ENCODE results near the gene HIP1R.
A peak's percentile ranks its signal among the peaks of the same experiment; 100 is the strongest.
"Not testable (repeated sequence)": the region's sequence is repeated elsewhere in the genome, so short reads cannot be mapped to it uniquely, and the experiment has no call there.

HIP1R gene

GRCh38 chr12:122875590-122876220 lies 40.4 kb downstream of the HIP1R start:
- TF ChIP-seq PPARA (CRISPR knock-in tag; IDR thresholded peaks at IDR 0.05; ENCODE audit: borderline replicate concordance) (no peak), ZFP3 (CRISPR knock-in tag; IDR thresholded peaks at IDR 0.05) (no peak), PATZ1 (CRISPR knock-in tag; IDR thresholded peaks at IDR 0.05; ENCODE audit: borderline replicate concordance) (no peak), ZNF565 (CRISPR knock-in tag; conservative IDR thresholded peaks at IDR 0.05; ENCODE audit: low read depth) (no peak), ZC3H10 (CRISPR knock-in tag; IDR thresholded peaks at IDR 0.05) (no peak), BACH2 (CRISPR knock-in tag; IDR thresholded peaks at IDR 0.05; ENCODE audit: borderline replicate concordance) (no peak), CSDC2 (CRISPR knock-in tag; IDR thresholded peaks at IDR 0.05) (no peak), POU6F1 (CRISPR knock-in tag; IDR thresholded peaks at IDR 0.05; ENCODE audit: borderline replicate concordance, low read depth) (no peak), ISL1 (CRISPR knock-in tag; IDR thresholded peaks at IDR 0.05) (no peak), CREB5 (CRISPR knock-in tag; IDR thresholded peaks at IDR 0.05; ENCODE audit: low read depth) (no peak), ARNTL (CRISPR knock-in tag; IDR thresholded peaks at IDR 0.05; ENCODE audit: borderline replicate concordance, low read depth) (no peak)
- ATAC-seq, result peak; percentile 57

GRCh38 chr12:122876281-122876680 lies 41.0 kb downstream of the HIP1R start:
- not testable (repeated sequence) for ATAC-seq

- TF ChIP-seq ISL1 (CRISPR knock-in tag; IDR thresholded peaks at IDR 0.05), result no peak
- no peak for TF ChIP-seq ZNF565 (CRISPR knock-in tag; conservative IDR thresholded peaks at IDR 0.05; ENCODE audit: low read depth)
- no peak for TF ChIP-seq CSDC2 (CRISPR knock-in tag; IDR thresholded peaks at IDR 0.05)
- TF ChIP-seq SNAI2 (CRISPR knock-in tag; IDR thresholded peaks at IDR 0.05), result no peak
- no peak for TF ChIP-seq ZFP30 (CRISPR knock-in tag; IDR thresholded peaks at IDR 0.05)
- TF ChIP-seq ARNTL (CRISPR knock-in tag; IDR thresholded peaks at IDR 0.05; ENCODE audit: borderline replicate concordance, low read depth), result no peak
- no peak for TF ChIP-seq CREB5 (CRISPR knock-in tag; IDR thresholded peaks at IDR 0.05; ENCODE audit: low read depth)
- no peak for TF ChIP-seq ZNF8 (CRISPR knock-in tag; IDR thresholded peaks at IDR 0.05)
- TF ChIP-seq PPARA (CRISPR knock-in tag; IDR thresholded peaks at IDR 0.05; ENCODE audit: borderline replicate concordance), result no peak
- TF ChIP-seq RARB (CRISPR knock-in tag; IDR thresholded peaks at IDR 0.05), result no peak
- no peak for TF ChIP-seq TOX (CRISPR knock-in tag; IDR thresholded peaks at IDR 0.05; ENCODE audit: borderline replicate concordance)
- no peak for TF ChIP-seq PATZ1 (CRISPR knock-in tag; IDR thresholded peaks at IDR 0.05; ENCODE audit: borderline replicate concordance)
- no peak for TF ChIP-seq OSR1 (CRISPR knock-in tag; IDR thresholded peaks at IDR 0.05)
- no peak for TF ChIP-seq TCF4 (CRISPR knock-in tag; IDR thresholded peaks at IDR 0.05; ENCODE audit: borderline replicate concordance)
- no peak for TF ChIP-seq ZFP3 (CRISPR knock-in tag; IDR thresholded peaks at IDR 0.05)
- TF ChIP-seq POU6F1 (CRISPR knock-in tag; IDR thresholded peaks at IDR 0.05; ENCODE audit: borderline replicate concordance, low read depth), result no peak
- ATAC-seq, result no peak
These were observed 41.5 kb downstream of the HIP1R start for GRCh38 chr12:122876731-122877130.
